GM18861 (cell line): ENCODE results near the gene GADD45B.
A peak's percentile ranks its signal among the peaks of the same experiment; 100 is the strongest.

Experiments used
- ATAC-seq: cut with Tn5 transposase; IDR thresholded peaks from one replicate; pipeline ENCODE4 v1.9.1; 2021; ENCODE audit not compliant: unreplicated experiment

Gene GADD45B, protein sequence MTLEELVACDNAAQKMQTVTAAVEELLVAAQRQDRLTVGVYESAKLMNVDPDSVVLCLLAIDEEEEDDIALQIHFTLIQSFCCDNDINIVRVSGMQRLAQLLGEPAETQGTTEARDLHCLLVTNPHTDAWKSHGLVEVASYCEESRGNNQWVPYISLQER

DNA sequence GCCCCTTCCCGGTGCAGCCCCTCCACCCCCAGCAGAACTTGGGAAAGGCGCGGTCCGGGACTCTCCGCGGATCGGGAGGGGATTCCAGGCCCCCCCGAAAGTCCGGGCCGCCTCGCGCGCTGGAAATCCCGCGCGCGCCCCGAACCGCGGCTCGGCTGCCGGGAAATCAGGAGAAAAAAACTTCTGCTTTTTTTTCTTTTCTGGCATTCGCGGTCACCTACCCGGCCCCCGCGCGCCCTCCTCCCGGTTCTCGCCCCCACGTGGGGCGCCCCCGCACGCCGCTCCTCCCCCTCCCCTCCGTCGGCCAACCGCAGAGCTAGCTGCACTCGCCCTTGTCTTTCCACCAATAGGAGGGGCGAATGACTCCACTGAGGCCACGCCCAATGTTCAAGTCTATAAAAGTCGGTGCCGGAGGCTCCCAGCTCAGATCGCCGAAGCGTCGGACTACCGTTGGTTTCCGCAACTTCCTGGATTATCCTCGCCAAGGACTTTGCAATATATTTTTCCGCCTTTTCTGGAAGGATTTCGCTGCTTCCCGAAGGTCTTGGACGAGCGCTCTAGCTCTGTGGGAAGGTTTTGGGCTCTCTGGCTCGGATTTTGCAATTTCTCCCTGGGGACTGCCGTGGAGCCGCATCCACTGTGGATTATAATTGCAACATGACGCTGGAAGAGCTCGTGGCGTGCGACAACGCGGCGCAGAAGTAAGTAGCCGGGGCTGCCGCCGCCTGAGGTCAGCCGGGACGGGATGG, at the start of gene GADD45B:
Gene GADD45B, plus strand, starts transcription at position 426 of the 749 bp plus-strand sequence. Its CDS starts 232 bp downstream, at position 658.
- ATAC-seq: peak; percentile 44

DNA sequence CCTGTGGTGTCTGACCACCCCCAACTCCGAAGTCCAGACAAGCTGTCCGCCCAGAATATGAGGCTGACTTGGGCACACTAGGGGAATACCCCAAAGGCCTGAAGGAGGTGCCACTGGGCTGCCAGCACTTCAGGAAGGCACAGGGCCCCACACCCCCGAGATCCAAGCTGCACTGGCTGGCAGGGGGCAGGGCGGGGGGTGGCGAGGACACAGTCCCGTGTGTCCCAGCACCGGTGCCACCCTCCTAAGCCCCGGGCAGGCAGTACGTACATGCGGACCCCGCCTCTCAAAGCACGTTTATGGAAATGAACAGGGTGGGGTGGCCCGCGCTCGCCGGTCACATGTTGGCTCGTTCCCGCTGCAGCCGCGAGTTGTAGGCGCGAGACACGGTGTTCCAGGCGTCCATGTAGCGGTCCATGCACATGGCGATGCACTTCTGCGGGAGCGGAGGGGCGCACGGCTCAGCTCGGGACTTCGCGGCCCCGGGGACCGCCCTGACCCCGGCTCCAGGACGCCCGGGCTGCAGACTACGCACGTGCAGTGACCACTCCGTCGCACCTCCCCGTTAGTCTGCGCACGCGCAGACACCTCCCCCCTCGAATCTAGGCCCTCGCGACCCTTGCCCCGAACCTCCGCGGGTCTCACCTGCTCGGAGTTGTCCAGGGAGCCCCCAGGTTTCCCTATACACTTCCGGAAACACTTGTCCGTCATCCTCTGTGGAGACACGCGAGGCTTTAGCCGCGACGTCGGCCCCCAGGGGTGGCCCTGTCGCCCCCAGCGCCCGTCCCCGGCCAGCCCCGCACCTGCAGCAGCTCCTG, 49.1 kb upstream of the GADD45B start:
- no peak for ATAC-seq

DNA sequence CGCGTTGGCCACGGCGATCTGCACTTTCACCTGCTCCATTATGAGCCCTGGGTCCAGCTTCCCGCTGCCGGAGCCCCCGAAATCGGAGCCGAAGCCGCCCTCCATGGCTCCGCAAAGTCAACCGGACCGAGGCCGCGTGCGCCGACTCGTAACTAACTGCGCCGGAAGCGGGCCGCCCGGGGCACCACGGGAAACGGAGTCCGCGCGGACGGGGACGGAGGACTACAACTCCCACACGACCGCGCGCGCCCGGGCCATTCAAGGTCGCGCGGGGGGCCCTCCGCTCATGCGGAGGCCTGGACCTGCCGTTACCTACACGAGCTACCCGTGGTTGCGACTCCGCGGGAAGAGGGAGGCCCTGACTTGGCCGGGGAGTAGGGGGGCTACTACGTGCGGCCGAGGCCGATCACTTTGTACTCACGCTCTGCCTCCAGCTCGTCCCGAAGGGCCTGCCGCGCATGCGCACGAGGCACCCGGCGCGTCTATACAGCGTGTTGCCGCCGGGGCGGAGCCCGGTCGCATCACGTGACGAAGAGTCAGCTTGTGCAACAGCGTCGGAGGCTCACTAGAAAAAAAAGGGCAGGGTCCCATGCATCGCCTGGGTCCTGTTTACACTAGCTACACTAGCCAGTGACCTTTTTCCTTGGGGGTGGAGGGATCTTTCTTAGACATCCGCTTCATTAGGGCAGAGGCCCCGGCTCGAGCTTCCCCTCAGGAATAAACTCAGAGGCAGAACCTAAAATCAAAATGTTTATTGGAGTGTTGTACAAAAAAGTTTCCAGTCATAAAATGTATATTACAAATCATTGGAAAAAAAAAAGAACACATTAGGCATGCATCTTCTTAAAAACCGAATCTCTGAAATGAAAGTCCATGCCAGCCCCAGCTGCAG, 48.3 kb upstream of the GADD45B start, which contains the start of gene TIMM13:
Gene TIMM13, minus strand, starts transcription at position 158 of the 892 bp plus-strand sequence. Its CDS starts 53 bp downstream, at position 105.
- peak; percentile 63 for ATAC-seq

DNA sequence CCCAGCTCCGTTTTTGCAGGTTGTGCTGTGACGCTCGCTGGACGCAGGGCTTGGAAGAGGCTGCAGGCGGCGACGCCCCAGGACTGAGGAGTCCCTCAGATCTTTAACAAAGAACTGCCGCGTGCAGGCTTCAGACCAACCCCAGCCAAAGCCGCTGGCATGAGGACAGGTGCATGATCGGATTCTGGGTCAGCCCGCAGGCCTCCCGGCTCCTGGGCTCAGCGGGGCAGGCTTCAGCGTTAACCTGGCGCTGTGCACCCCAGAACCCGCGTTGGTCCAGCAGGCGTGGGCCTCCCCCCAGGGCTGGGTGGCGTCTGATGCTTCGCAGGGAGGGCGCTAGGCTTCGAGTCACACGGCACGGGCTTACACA, 47.6 kb upstream of the GADD45B start:
- no peak for ATAC-seq

DNA sequence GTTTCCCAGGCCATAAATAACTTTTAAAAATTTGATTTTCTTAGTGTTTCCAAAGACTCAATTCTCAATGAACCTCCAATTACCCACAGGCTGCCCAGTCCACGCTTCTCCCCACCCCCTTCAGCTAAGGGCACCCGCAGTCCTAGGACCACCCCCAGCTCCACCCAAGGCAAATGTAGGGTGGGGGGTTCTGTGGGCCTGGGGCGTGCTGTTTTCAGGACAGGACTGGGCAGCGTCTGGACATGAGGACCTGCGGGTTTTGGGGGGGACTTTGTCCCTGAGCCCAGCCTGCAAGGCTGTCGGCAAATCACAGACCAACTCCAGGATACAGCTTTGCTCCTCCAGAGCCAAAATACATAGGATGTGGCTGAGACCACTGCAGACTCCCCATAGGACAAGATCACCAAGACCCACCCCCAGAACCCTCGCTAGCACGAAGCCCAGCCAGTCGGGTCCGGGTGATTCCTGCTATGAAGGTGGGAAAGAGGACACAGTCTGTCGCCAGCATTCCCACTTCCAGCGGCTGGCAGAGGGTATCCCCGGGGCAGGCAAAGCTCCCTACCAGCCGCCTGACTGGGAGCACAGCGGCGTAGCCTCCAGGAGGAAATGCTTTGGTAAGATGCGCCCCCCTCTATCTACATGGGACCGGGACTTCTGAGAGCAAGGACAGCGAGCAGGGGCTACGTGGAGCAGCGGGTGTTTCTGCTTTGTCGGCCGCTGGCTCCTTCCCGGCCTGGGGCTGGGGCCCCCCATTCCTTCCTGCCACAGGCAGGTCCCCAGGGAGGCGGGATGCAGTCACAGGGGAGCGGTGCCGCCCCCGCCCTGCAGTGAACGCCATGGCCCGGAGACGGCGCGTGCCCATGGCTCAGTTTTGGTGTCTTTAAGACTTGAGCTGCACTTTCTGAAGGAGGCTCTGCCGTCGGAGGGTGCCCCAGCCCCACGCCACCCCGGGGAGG, 46.9 kb upstream of the GADD45B start:
- ATAC-seq: no peak

DNA sequence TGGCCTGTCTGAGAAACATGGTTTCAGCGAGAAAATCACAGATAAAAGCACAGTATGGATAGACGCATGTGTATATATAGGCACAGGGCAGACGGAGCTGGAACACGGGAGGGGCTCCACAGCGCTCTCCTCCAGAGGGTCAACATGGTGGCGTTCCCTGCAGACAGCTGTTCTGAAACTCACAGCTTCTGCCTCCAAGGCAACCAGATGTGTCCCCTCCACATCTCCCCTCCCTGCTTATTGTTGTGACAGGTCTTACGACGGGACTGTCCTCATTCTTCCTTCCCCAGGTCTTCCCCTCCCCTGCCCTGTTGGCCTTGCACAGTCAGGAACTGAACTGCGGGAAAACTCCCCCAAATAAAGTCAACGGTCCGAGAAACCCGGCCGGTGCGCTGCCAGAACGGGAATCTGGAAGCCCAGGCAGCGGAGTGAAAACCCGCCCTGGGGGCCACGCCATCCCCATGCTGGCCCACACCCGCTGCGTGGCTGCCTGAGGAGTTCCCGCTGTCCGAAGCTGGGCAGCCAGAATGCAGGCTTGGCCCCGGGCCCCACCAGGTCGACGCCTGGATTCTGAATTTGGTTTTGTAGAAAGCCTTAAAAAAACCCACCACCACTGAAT, 45.9 kb upstream of the GADD45B start:
- no peak for ATAC-seq

DNA sequence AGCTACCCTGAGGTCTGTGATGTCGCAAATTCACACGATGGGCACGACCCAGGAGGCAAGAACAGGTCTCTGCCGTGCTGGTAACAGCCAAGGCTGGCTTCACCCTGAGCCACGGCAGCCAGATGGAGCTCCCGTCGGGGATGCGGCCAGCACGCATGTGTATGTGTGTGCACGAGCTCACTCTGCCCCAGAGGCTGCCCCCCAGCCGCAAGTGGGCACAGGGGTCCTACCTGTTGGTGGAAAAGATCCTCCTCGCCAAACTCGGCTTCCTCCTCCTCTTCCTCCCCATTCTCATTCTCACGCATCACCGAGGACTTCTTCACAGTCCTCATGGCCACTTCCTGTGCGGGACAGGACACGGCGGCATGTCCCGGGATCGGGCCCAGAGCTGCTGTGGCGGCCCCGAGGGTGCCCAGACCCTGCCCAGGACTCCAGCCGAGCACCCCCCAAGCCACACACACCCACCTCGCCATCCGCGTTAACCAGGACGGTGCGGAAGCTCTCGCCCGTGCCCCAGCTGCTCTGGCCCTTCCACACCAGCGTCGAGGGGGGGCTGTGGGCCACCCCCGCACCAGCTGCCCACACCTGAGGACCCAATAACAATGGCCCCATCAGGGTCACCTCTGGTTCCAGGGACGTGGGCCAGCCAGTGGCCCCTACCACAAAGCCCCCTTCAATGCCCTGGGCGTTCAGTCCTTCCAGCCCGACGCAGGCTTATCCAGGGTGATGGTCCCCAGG, 44.4 kb upstream of the GADD45B start:
- ATAC-seq: no peak

DNA sequence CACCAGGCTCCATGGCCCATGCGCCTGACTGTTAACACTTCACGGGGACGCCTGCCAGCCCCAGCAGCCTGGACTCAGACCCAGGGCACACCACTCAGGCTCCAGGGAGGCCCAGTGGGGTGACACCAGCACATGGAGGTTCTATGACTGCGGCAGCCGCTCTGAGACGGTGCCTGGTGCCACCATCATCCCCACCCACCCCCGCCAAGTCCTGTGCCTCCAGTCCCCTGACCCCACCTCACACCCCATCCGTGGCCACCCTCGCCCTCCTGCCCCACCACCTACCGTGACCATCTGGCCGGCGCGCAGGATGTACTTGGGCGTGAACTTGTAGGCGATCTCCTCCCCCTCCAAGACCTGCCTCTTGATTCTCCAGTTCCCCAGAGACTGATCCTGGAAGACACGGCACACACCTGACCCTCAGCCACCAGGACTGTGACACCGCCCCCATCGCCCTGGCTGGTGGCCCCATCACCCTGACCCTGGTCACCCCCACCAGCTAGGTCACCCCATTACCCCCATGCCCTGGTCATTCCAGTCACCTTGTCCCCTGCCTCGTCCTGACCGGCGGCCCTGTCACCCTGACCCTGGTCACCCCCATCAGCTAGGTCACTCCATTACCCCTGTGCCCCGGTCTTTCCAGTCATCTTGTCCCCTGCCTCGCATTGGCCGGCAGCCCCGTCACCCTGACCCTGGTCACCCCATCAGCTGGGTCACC, 43.6 kb upstream of the GADD45B start:
- ATAC-seq: no peak

DNA sequence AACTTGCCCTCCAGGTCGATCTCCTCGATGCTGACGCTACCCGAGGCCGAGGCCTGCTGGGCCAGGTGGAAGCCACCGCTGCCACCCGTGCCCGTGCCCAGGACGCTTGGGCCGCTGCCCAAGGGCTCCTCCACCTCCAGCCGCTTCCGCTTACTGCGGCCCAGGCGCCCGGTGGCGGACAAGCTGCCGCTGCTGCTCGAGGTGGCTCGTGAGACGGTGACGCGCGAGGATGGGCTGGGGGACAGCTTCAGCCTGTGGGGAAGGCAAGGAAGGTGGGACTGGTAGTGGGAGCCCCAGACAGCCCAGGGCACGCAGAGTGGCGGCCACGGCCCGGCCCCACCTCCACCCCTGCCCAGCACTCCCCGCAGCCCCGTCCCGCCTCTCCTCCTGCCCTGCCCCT, 42.1 kb upstream of the GADD45B start:
- ATAC-seq: no peak

DNA sequence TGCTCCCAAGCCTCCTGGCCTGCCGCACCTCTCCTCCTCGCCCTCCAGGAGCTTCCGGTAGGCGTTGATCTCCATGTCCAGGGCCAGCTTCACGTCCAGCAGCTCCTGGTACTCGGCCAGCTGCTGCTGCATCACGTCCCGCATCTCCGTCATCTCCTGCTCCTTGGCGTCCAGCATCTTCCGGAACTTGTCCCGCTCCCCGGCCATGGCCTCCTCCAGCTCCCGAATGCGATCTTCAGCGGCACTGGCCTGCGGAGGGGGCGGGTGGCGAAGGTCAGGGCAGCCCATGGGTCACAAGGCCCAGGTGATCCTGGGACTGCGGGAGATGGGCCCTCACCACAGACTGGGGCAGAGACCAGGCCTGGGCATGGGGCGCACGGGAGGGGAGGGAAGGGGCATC, 41.7 kb upstream of the GADD45B start:
- ATAC-seq: no peak

DNA sequence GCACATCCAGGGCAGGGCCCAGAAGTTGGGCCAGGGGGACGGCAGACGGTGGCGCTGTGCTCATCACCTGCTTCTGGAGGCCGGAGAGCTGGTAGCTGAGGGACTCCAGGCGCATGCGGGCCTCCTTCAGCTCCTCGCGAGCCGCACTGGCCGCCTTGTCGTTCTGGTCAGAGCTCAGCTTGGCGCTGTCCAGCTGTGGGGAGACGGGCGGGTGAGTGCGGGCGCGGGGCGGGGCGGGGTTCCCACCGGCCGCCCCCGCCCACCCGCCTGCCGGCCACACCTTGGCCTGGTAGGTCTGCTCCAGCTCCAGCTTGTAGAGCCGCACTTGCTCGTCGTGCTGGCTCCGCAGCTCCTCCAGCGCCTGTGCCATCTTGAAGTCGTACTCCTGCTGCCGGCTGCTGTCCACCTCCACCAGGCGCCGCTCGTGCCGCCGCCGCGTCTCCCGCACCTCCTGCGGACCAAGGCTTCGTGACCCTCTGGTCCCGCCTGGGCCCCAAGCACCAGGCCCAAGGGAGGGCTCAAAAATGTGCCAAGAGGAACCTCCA, 41.1 kb upstream of the GADD45B start:
- ATAC-seq: no peak

DNA sequence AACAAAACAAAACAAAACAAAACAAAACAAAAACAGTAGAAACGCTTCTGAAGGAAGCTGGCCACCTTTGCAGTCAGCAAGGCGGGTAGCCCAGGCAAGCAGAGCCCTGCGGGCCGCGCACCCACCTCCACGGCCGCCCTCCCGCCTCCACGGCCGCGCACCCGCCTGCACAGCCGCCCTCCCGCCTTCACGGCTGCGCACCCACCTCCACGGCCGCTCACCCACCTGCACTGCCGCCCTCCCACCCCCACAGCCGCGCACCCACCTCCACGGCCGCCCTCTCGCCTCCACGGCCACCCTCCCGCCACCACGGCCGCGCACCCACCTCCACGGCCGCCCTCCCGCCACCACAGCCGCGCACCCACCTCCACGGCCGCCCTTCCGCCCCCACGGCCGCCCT, 39.5 kb upstream of the GADD45B start:
- no peak for ATAC-seq

DNA sequence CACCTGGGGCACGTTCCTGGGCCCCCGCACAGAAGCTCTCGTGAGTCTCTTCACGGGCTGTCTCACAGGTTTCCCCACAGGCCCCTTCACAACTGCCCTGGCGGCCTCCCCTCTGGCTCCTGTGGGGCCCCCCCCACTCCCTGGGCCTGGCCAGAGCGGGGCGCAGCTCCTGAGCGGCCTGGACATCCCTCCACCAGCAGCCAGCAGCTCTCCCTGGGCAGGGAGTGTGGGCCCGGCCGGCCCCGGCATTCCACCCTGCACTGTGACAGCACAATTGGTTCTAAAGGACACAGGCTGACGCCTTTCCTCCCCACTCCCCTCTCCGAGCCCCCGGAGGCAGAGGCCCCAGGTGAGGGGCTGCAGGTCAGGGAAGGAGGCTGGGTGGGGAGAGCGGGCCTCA, 39.0 kb upstream of the GADD45B start:
- ATAC-seq: no peak

DNA sequence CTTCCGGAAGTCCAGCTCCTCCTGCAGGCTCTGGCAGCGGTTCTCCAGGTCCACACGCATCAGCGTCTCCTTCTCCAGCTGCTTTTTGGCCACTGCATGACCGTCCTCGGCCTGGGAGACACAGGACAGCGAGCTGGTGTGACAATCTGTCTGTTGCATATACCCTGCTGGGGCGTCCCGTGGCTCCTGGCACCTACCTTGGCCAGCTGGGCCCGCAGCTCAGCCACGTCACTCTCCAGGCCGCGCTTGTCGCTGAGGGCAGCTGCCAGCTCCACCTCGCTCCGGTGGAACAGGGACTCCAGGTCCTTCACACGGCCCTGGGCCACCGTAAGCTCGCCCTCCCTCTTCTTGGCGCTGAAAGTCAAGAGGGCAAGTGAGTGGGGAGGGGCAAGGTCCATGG, 37.7 kb upstream of the GADD45B start:
- ATAC-seq: no peak

DNA sequence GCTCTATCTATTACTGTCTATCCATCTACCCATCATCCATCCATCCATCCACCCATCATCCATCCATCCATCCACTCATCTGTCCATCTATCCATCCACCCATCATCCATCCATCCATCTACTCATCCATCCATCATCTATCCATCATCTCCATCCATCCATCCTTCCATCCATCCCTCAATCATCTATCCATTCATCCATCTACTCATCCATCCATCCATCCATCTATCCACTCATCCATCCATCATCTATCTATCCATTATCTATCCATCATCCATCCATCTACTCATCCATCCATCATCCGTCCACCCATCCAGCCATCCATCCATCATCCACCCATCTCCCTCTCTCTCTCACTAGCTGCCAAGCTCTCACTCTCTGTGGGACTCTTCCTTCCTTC, 35.4 kb upstream of the GADD45B start:
- no peak for ATAC-seq

DNA sequence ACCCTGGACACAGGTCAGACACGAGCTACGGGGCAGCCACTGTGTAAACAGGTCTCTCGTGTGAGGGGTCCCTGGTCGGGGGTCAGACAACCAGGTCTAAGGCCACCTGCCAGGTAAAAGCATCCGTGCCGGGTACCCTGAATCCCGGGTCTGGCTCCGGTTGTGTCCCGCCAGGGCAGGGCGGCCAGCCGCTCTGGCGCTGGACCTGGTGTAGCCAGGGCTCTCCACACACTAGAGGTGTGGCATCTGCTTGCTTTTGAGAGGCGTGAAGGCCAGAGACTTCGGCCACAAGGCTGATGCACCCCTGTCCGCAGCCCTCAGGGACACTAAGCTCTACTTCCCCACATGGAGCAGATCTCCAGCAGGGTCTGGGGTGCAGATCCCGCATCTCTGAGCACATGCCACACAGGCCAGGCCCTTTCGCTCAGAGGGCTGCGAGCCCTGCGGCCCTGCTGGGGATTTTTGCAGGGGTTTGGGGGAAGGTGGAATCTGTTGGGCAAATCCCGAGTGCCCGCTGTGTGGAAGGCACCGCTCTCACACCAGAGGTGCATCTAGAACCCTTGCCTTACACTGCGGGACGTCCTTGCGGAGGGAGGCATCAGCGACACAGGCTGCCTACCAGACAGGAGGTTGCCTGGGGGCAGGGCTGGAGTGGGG, 34.7 kb upstream of the GADD45B start:
- no peak for ATAC-seq

DNA sequence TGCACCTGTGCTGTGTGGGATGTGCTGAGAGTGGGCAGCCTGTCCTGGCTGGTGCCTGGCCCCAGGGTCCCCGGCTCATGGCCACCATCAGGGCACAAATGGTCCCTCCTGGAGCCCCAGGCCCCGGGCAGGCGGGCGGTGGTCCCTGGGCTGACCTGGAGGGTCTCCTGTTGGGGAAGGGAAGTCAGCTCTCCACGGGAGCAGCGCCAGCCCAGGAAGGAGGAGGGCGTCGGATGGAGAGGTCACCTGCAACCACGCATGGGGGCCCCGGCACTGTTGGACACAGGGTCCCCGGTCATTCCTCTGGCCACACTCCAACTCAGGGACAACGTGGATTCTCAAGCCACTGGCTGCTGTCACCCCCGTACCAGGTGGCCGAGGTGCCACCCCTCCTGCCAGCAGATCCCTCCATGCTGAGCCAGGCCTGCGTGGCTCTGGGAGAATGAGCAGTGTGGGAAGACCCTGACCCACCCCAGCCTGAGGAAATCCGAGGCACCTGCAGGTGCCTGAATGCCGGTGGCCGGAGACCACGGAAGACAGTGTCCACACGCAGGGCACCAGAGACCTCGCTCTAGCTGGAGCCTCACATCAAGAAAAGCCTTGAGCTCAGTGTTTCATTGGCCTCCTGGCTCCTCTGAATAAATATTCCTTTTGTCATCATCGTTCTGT, 32.7 kb upstream of the GADD45B start:
- no peak for ATAC-seq
